HEK293 (cell line): Measurements from ENCODE around the gene NCK2.

ENCODE experiments used
- CTCF ChIA-PET: fragments of 350-600 bp; formaldehyde crosslinking; extraction: SDS; loops from one replicate; lab custom pipeline; 2021; ENCODE audit warnings: antibody characterized with exemption; lab: Yijun Ruan, JAX
- POLR2A ChIA-PET: fragments of 300-600 bp; formaldehyde crosslinking; extraction: SDS; loops from one replicate; lab custom pipeline; 2020; ENCODE audit warnings: antibody characterized with exemption, inconsistent platforms; lab: Yijun Ruan, JAX
- H3K27ac ChIP-seq: fragments of 200-500 bp; sonication (Bioruptor generic); 2 replicates; pipeline ENCODE4 v1.5.1; 2014; ENCODE audit warnings: low read depth, low read length, control low read depth, inconsistent platforms; ENCODE audit errors: extremely low read depth
- H3K36me3 ChIP-seq, 2 experiments: fragments of 200-500 bp in 1 of 2; sonication (Bioruptor generic) in 1 of 2; 1 replicate in 1 of 2; 2 replicates in 1 of 2; pipeline ENCODE4 v1.5.1; 2014 to 2017; ENCODE audit warnings: inconsistent platforms in 2 of 2, low read length in 2 of 2; ENCODE audit not compliant: control insufficient read depth in 2 of 2, insufficient read depth in 1 of 2
- H3K4me1 ChIP-seq: fragments of 200-500 bp; sonication (Bioruptor generic); 2 replicates; pipeline ENCODE4 v1.5.1; 2014; ENCODE audit warnings: mild to moderate bottlenecking, low read length, inconsistent platforms; ENCODE audit not compliant: control insufficient read depth, insufficient read depth
- H3K4me3 ChIP-seq: 2 replicates; pipeline ENCODE4 v1.5.1; 2011; ENCODE audit warnings: low read depth, mild to moderate bottlenecking, control low read depth, low read length, moderate library complexity
- H3K9me3 ChIP-seq: fragments of 200-500 bp; sonication (Bioruptor generic); 2 replicates; pipeline ENCODE4 v1.5.1; 2014; ENCODE audit warnings: low read depth, low read length, inconsistent platforms; ENCODE audit not compliant: control insufficient read depth, insufficient read depth
- CTCF ChIP-seq: fragments of 450-650 bp; formaldehyde crosslinking; IDR thresholded peaks from 2 replicates; pipeline ENCODE4 v1.5.1; 2016; ENCODE audit warnings: missing biosample characterization, missing genetic modification characterization
- GFI1B ChIP-seq: fragments of 450-650 bp; formaldehyde crosslinking; IDR thresholded peaks from 2 replicates; pipeline ENCODE4 v1.5.1; 2016; ENCODE audit warnings: missing biosample characterization, missing genetic modification characterization
- GLI4 ChIP-seq: fragments of 450-650 bp; formaldehyde crosslinking; IDR thresholded peaks from 2 replicates; pipeline ENCODE4 v1.5.1; 2016; ENCODE audit warnings: missing biosample characterization, missing genetic modification characterization
- GLIS2 ChIP-seq: fragments of 450-650 bp; formaldehyde crosslinking; IDR thresholded peaks from 2 replicates; pipeline ENCODE4 v1.5.1; 2016; ENCODE audit warnings: missing biosample characterization, missing genetic modification characterization
- HOXD13 ChIP-seq: sonication (generic); formaldehyde crosslinking; IDR thresholded peaks from 2 replicates; pipeline ENCODE4 v1.8.0; 2022; ENCODE audit warnings: missing genetic modification reagents, borderline replicate concordance
- KLF16 ChIP-seq: fragments of 450-650 bp; formaldehyde crosslinking; IDR thresholded peaks from 2 replicates; pipeline ENCODE4 v1.5.1; 2017; ENCODE audit warnings: missing biosample characterization, missing genetic modification characterization
- OSR2 ChIP-seq: fragments of 450-650 bp; formaldehyde crosslinking; IDR thresholded peaks from 2 replicates; pipeline ENCODE4 v1.5.1; 2016; ENCODE audit warnings: missing biosample characterization, missing genetic modification characterization
- OVOL3 ChIP-seq: fragments of 450-650 bp; formaldehyde crosslinking; IDR thresholded peaks from 2 replicates; pipeline ENCODE4 v1.5.1; 2016; ENCODE audit warnings: missing biosample characterization, missing genetic modification characterization
- PRDM4 ChIP-seq: fragments of 450-650 bp; formaldehyde crosslinking; IDR thresholded peaks from 2 replicates; pipeline ENCODE4 v1.5.1; 2017; ENCODE audit warnings: missing biosample characterization, missing genetic modification characterization
- SP7 ChIP-seq: fragments of 450-650 bp; formaldehyde crosslinking; IDR thresholded peaks from 2 replicates; pipeline ENCODE4 v1.5.1; 2016; ENCODE audit warnings: missing biosample characterization, missing genetic modification characterization
- ZBTB20 ChIP-seq: fragments of 450-650 bp; formaldehyde crosslinking; IDR thresholded peaks from 2 replicates; pipeline ENCODE4 v1.5.1; 2016; ENCODE audit warnings: missing biosample characterization, missing genetic modification characterization
- ZBTB48 ChIP-seq: fragments of 450-650 bp; formaldehyde crosslinking; IDR thresholded peaks from 2 replicates; pipeline ENCODE4 v1.5.1; 2016; ENCODE audit warnings: missing biosample characterization, missing genetic modification characterization
- ZFP3 ChIP-seq: fragments of 450-650 bp; formaldehyde crosslinking; IDR thresholded peaks from 2 replicates; pipeline ENCODE4 v1.5.1; 2016; ENCODE audit warnings: low read depth, missing biosample characterization, missing genetic modification characterization
- ZNF114 ChIP-seq: fragments of 450-650 bp; formaldehyde crosslinking; IDR thresholded peaks from 2 replicates; pipeline ENCODE4 v1.5.0; 2017; ENCODE audit warnings: missing biosample characterization, missing genetic modification characterization
- ZNF16 ChIP-seq: fragments of 450-650 bp; formaldehyde crosslinking; IDR thresholded peaks from 2 replicates; pipeline ENCODE4 v1.5.1; 2016; ENCODE audit warnings: low read depth, missing biosample characterization, missing genetic modification characterization
- ZNF169 ChIP-seq: fragments of 450-650 bp; formaldehyde crosslinking; IDR thresholded peaks from 2 replicates; pipeline ENCODE4 v1.5.1; 2016; ENCODE audit warnings: missing biosample characterization, missing genetic modification characterization
- ZNF214 ChIP-seq: fragments of 450-650 bp; formaldehyde crosslinking; IDR thresholded peaks from 2 replicates; pipeline ENCODE4 v1.5.1; 2017; ENCODE audit warnings: missing biosample characterization, mild to moderate bottlenecking, missing genetic modification characterization, borderline replicate concordance
- ZNF335 ChIP-seq: fragments of 450-650 bp; formaldehyde crosslinking; conservative IDR thresholded peaks from 2 replicates; pipeline ENCODE4 v1.5.1; 2016; ENCODE audit warnings: missing biosample characterization, missing genetic modification characterization
- ZNF544 ChIP-seq: fragments of 450-650 bp; formaldehyde crosslinking; IDR thresholded peaks from 2 replicates; pipeline ENCODE4 v1.5.0; 2017; ENCODE audit warnings: missing biosample characterization, missing genetic modification characterization
- ZNF561 ChIP-seq: fragments of 450-650 bp; IDR thresholded peaks from 2 replicates; pipeline ENCODE4 v1.5.1; 2018; ENCODE audit warnings: missing biosample characterization, missing genetic modification characterization, borderline replicate concordance
- ZNF596 ChIP-seq: fragments of 450-650 bp; IDR thresholded peaks from 2 replicates; pipeline ENCODE4 v1.5.0; 2018; ENCODE audit warnings: missing biosample characterization, mild to moderate bottlenecking, missing genetic modification characterization, moderate library complexity
- ZNF624 ChIP-seq: fragments of 450-650 bp; formaldehyde crosslinking; IDR thresholded peaks from 2 replicates; pipeline ENCODE4 v1.5.1; 2017; ENCODE audit warnings: missing biosample characterization, missing genetic modification characterization
- ZNF654 ChIP-seq: fragments of 450-650 bp; formaldehyde crosslinking; IDR thresholded peaks from 2 replicates; pipeline ENCODE4 v1.5.1; 2016; ENCODE audit warnings: low read depth, missing biosample characterization, missing genetic modification characterization
- ZSCAN30 ChIP-seq: fragments of 450-650 bp; IDR thresholded peaks from 2 replicates; pipeline ENCODE4 v1.5.1; 2018; ENCODE audit warnings: missing biosample characterization, mild to moderate bottlenecking, missing genetic modification characterization, moderate library complexity
- ZXDB ChIP-seq: fragments of 450-650 bp; formaldehyde crosslinking; IDR thresholded peaks from 2 replicates; pipeline ENCODE4 v1.5.1; 2016; ENCODE audit warnings: missing biosample characterization, missing genetic modification characterization
- TF ChIP-seq, protein P1 (sequence below): fragments of 450-650 bp; formaldehyde crosslinking; IDR thresholded peaks from 2 replicates; pipeline ENCODE4 v1.5.1; 2017; ENCODE audit warnings: missing biosample characterization, missing genetic modification characterization
- TF ChIP-seq, protein P2 (sequence below): fragments of 450-650 bp; formaldehyde crosslinking; IDR thresholded peaks from 2 replicates; pipeline ENCODE4 v1.5.1; 2016; ENCODE audit warnings: missing biosample characterization, missing genetic modification characterization

Gene NCK2

GRCh38 chr2:105812180-105813044 lies 67.7 kb downstream of the NCK2 start:
- no peak overlapping the region for H3K4me3 ChIP-seq
- no peaks in the 10 kb centered on the region for H3K9me3 ChIP-seq
- POLR2A ChIA-PET: no interaction called here
- peaks cover 3 to 11% of the 10 kb centered on the region in 2 experiments; a peak in 1 of 3 replicates for H3K36me3 ChIP-seq
- TF ChIP-seq GLIS2 (tag by site-specific recombination) (no peak), ZNF114 (tag by site-specific recombination) (no peak), ZNF561 (no peak), ZNF335 (tag by site-specific recombination) (no peak), SP7 (tag by site-specific recombination) (no peak), ZBTB48 (no peak), ZBTB20 (no peak)
- CTCF ChIA-PET: interaction anchor here (0.6 to 1.0 kb wide), 2 partner anchors 27 to 274 kb away, joined by 3 read pairs; no protein-coding TSS in a partner anchor
- no peak overlapping the region for H3K27ac ChIP-seq
- H3K4me1 ChIP-seq: peaks cover 2% of the 10 kb centered on the region; the same call in 1 of the 2 replicates

DNA sequence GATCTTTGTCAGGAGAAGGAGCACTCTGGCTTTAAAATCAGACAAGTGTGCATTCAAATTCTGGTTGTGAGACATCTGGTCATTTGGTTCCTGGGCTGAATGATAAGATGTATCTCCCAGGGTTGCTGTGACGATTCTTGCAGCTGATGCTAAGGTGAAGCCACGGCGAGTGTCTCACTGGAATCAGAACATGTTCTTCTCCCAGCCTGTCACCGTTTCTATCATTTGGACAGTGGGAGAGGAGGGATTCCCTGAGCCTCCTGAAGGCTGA lies 68.3 kb downstream of the NCK2 start:
- no peak overlapping the region for H3K27ac ChIP-seq
- no peak overlapping the region for H3K4me3 ChIP-seq
- ChIA-PET POLR2A (no interaction called here), CTCF (interaction anchor here (0.6 to 1.0 kb wide), 2 partner anchors 27 to 273 kb away, joined by 3 read pairs; no protein-coding TSS in a partner anchor)
- peaks cover 3 to 11% of the 10 kb centered on the region in 2 experiments; a peak in 1 of 3 replicates for H3K36me3 ChIP-seq
- H3K9me3 ChIP-seq: no peaks in the 10 kb centered on the region
- H3K4me1 ChIP-seq: peaks cover 2% of the 10 kb centered on the region; the same call in 1 of the 2 replicates
- TF ChIP-seq, protein P1, sequence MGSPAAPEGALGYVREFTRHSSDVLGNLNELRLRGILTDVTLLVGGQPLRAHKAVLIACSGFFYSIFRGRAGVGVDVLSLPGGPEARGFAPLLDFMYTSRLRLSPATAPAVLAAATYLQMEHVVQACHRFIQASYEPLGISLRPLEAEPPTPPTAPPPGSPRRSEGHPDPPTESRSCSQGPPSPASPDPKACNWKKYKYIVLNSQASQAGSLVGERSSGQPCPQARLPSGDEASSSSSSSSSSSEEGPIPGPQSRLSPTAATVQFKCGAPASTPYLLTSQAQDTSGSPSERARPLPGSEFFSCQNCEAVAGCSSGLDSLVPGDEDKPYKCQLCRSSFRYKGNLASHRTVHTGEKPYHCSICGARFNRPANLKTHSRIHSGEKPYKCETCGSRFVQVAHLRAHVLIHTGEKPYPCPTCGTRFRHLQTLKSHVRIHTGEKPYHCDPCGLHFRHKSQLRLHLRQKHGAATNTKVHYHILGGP (tag by site-specific recombination): no peak
- TF ChIP-seq ZNF16: no peak

GRCh38 chr2:105813405-105813804 lies 68.7 kb downstream of the NCK2 start:
- CTCF ChIA-PET: interaction anchor here (1.0 kb wide), 1 partner anchor 273 kb away, joined by 3 read pairs; no protein-coding TSS in a partner anchor
- Histone ChIP-seq H3K4me3 (no peak overlapping the region), H3K4me1 (peaks cover 2% of the 10 kb centered on the region; the same call in 1 of the 2 replicates), H3K27ac (no peak overlapping the region), H3K9me3 (no peaks in the 10 kb centered on the region), H3K36me3 (peaks cover 3 to 11% of the 10 kb centered on the region in 2 experiments; a peak in 1 of 3 replicates)
- POLR2A ChIA-PET: no interaction called here
- no peak for TF ChIP-seq ZNF624 (tag by site-specific recombination)
- no peak for TF ChIP-seq OVOL3 (tag by site-specific recombination)
- TF ChIP-seq ZNF544 (tag by site-specific recombination): no peak
- no peak for TF ChIP-seq CTCF
- no peak for TF ChIP-seq ZNF169
- TF ChIP-seq OSR2: no peak
- no peak for TF ChIP-seq ZXDB
- TF ChIP-seq, protein P2, sequence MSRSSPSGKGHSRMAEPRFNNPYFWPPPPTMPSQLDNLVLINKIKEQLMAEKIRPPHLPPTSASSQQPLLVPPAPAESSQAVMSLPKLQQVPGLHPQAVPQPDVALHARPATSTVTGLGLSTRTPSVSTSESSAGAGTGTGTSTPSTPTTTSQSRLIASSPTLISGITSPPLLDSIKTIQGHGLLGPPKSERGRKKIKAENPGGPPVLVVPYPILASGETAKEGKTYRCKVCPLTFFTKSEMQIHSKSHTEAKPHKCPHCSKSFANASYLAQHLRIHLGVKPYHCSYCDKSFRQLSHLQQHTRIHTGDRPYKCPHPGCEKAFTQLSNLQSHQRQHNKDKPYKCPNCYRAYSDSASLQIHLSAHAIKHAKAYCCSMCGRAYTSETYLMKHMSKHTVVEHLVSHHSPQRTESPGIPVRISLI (tag by site-specific recombination): no peak
- no peak for TF ChIP-seq ZNF214 (tag by site-specific recombination)
- TF ChIP-seq ZNF596 (tag by site-specific recombination): no peak
- TF ChIP-seq ZNF654: no peak
- no peak for TF ChIP-seq PRDM4 (tag by site-specific recombination)
- TF ChIP-seq GLI4 (tag by site-specific recombination): no peak
- no peak for TF ChIP-seq ZSCAN30 (tag by site-specific recombination)
- no peak for TF ChIP-seq HOXD13
- no peak for TF ChIP-seq GFI1B (tag by site-specific recombination)
- TF ChIP-seq KLF16: no peak
- TF ChIP-seq ZFP3: no peak
